Mucosa of descending colon (tissue), 3 donors: ENCODE measurements around the gene PHACTR1. TPM values are rescaled to one million over a fixed set of nuclear protein-coding genes. Genes with fewer than 3 reads are reported as not detected.

ENCODE experiments used
- ATAC-seq: fragments of 200-7000 bp; cut with Tn5 transposase; one replicate; pipeline ENCODE4 v1.9.1; 2020; ENCODE audit warnings: mild to moderate bottlenecking, moderate library complexity
- DNase-seq, 3 donors: peaks; one replicate each; pipeline ENCODE4 v3.0.0-alpha.2; 2020
- H3K36me3 ChIP-seq: fragments of 200-600 bp; one replicate; pipeline ENCODE4 v1.8.0; 2021; ENCODE audit warnings: low read depth, mild to moderate bottlenecking
- H3K4me1 ChIP-seq: fragments of 200-600 bp; one replicate; pipeline ENCODE4 v1.8.0; 2021; ENCODE audit warnings: low read depth, mild to moderate bottlenecking
- H3K4me3 ChIP-seq: fragments of 200-600 bp; one replicate; pipeline ENCODE4 v1.8.0; 2021; ENCODE audit warnings: mild to moderate bottlenecking
- H3K9me3 ChIP-seq: fragments of 200-600 bp; one replicate; pipeline ENCODE4 v1.8.0; 2021; ENCODE audit warnings: mild to moderate bottlenecking
- CTCF ChIP-seq: fragments of 200-600 bp; IDR thresholded peaks from one replicate; pipeline ENCODE4 v1.8.0; 2022; ENCODE audit warnings: antibody characterized with exemption, mild to moderate bottlenecking
- intact Hi-C, 2 donors: fragments of 100-400 bp; cut with DNase I in 1 of 2; cut with micrococcal nuclease in 1 of 2; formaldehyde crosslinking; loops; one replicate each; pipeline versions ENCODE4 v1.11.0 to v1.11.1; 2022; cut with DNase I, micrococcal nuclease
- total RNA-seq, 3 donors: library from RNA; stranded (reverse); fragmentation: NEBNext Ultra II Directional in 2 of 3; extraction: Animal tissue kit (Norgen Biotek cat#: 25700) in 2 of 3; gene quantifications; one replicate each; pipeline versions ENCODE4 v1.2.1 to v1.2.4, GENCODE V29; 2021 to 2023
- donor health status: DM: no; HTN: no; CAD: no; lungs with moderate emphysema.
- donor health status: DM: no; HTN: no; CAD: no.
- donor health status: DM: no; HTN: yes; CAD: no.

Gene PHACTR1
- total RNA-seq, 3 donors from 2014 or later, result 2.7 to 4.7 (median 3.1) TPM

- no peaks in the 10 kb centered on the region for H3K36me3 ChIP-seq
- ATAC-seq (no peak), DNase-seq (no peak)
- no peak for TF ChIP-seq CTCF
- no peaks in the 10 kb centered on the region for H3K4me1 ChIP-seq
- intact Hi-C loops, result no loop called here
- H3K9me3 ChIP-seq, result no peaks in the 10 kb centered on the region
- no peak overlapping the region for H3K4me3 ChIP-seq
These were observed 110.0 kb downstream of the PHACTR1 start for GRCh38 chr6:12826584-12826983.

GRCh38 chr6:12827921-12828320 is 111.4 kb downstream of the PHACTR1 start:
- no peaks in the 10 kb centered on the region for H3K9me3 ChIP-seq
- intact Hi-C loops, result no loop called here
- no peak for TF ChIP-seq CTCF
- H3K4me3 ChIP-seq, result no peak overlapping the region
- ATAC-seq (no peak), DNase-seq (no peak)
- H3K36me3 ChIP-seq, result no peaks in the 10 kb centered on the region
- no peaks in the 10 kb centered on the region for H3K4me1 ChIP-seq

- TF ChIP-seq CTCF, result no peak
- peaks cover 1% of the 10 kb centered on the region for H3K9me3 ChIP-seq
- H3K4me3 ChIP-seq, result no peak overlapping the region
- intact Hi-C loops, result no loop called here
- DNase-seq (no peak), ATAC-seq (no peak)
- H3K36me3 ChIP-seq, result no peaks in the 10 kb centered on the region
- no peaks in the 10 kb centered on the region for H3K4me1 ChIP-seq
These were observed 115.7 kb downstream of the PHACTR1 start for GRCh38 chr6:12832226-12832735.

- H3K4me3 ChIP-seq, result no peak overlapping the region
- DNase-seq (no peak), ATAC-seq (no peak)
- intact Hi-C loops, result no loop called here
- H3K9me3 ChIP-seq, result peaks cover 10% of the 10 kb centered on the region
- H3K36me3 ChIP-seq, result no peaks in the 10 kb centered on the region
- TF ChIP-seq CTCF, result no peak
- H3K4me1 ChIP-seq, result no peaks in the 10 kb centered on the region
These were observed 119.4 kb downstream of the PHACTR1 start for GRCh38 chr6:12836009-12836408.

GRCh38 chr6:12841619-12842018 is 125.1 kb downstream of the PHACTR1 start:
- H3K36me3 ChIP-seq, result no peaks in the 10 kb centered on the region
- intact Hi-C loops, result no loop called here
- H3K4me3 ChIP-seq, result no peak overlapping the region
- ATAC-seq (no peak), DNase-seq (no peak)
- TF ChIP-seq CTCF, result no peak
- peaks cover 10% of the 10 kb centered on the region for H3K9me3 ChIP-seq
- H3K4me1 ChIP-seq, result no peaks in the 10 kb centered on the region

GRCh38 chr6:12842114-12842513 is 125.5 kb downstream of the PHACTR1 start:
- intact Hi-C loops, result no loop called here
- DNase-seq, result no peak
- no peak for ATAC-seq
- H3K9me3 ChIP-seq, result peaks cover 10% of the 10 kb centered on the region
- H3K4me3 ChIP-seq, result no peak overlapping the region
- TF ChIP-seq CTCF, result no peak
- H3K36me3 ChIP-seq, result no peaks in the 10 kb centered on the region
- H3K4me1 ChIP-seq, result no peaks in the 10 kb centered on the region
